Tibial nerve (tissue), 4 donors: ENCODE measurements around the gene CASQ1. TPM values are rescaled to one million over a fixed set of nuclear protein-coding genes. Genes with fewer than 3 reads are reported as not detected.

Experiments used
- DNase-seq, 2 donors: peaks; one replicate each; pipeline ENCODE4 v3.0.0-alpha.2; 2019; ENCODE audit warnings: low spot score in 2 of 2
- H3K27ac ChIP-seq, 4 donors: fragments of 200-600 bp; sonication (generic) in 3 of 4; one replicate each; pipeline ENCODE4 v1.5.1; 2017 to 2019; ENCODE audit warnings: mild to moderate bottlenecking in 1 of 4
- H3K27me3 ChIP-seq, 2 donors: fragments of 200-600 bp; sonication (generic) in 1 of 2; one replicate each; pipeline versions ENCODE4 v1.5.1 to v1.6.0; 2017 to 2019
- H3K36me3 ChIP-seq, 3 donors: fragments of 200-600 bp; sonication (generic); one replicate each; pipeline ENCODE4 v1.5.1; 2018 to 2019
- H3K4me1 ChIP-seq, 4 donors: fragments of 200-600 bp; sonication (generic) in 3 of 4; one replicate each; pipeline ENCODE4 v1.5.1; 2017 to 2019
- H3K4me3 ChIP-seq, 4 donors: fragments of 200-600 bp; sonication (generic) in 3 of 4; one replicate each; pipeline ENCODE4 v1.5.1; 2017 to 2019; ENCODE audit warnings: mild to moderate bottlenecking in 1 of 4, moderate library complexity in 1 of 4
- H3K9me3 ChIP-seq, 4 donors: fragments of 200-600 bp; sonication (generic) in 3 of 4; one replicate each; pipeline ENCODE4 v1.5.1; 2017 to 2019
- EP300 ChIP-seq, 2 donors: sonication (generic); formaldehyde crosslinking; IDR thresholded peaks; one replicate each; pipeline ENCODE4 v1.6.1; 2017; ENCODE audit warnings: antibody characterized with exemption in 2 of 2, mild to moderate bottlenecking in 1 of 2
- POLR2A ChIP-seq, 2 donors: fragments of 450-650 bp; IDR thresholded peaks; one replicate each; pipeline ENCODE4 v1.6.1; 2017; ENCODE audit warnings: antibody characterized with exemption in 2 of 2, mild to moderate bottlenecking in 2 of 2, moderate library complexity in 2 of 2
- total RNA-seq, 4 donors: library from RNA; depleted of rRNA; stranded (reverse); fragments of >200 nt; gene quantifications; one replicate each; pipeline ENCODE4 v1.1.0, GENCODE V29; 2016
- TF ChIP-seq, protein P1 (sequence below), 5 experiments: fragments of 200-600 bp in 3 of 5; fragments of 450-650 bp in 2 of 5; sonication (generic) in 3 of 5; IDR thresholded peaks; one replicate each; pipeline ENCODE4 v1.5.1; 2016 to 2019; ENCODE audit warnings: antibody characterized with exemption in 5 of 5, mild to moderate bottlenecking in 3 of 5, moderate library complexity in 2 of 5

CASQ1 gene
- total RNA-seq, 4 donors from 2014 or later: 0.98 to 1.7 TPM; not detected in 2

DNA sequence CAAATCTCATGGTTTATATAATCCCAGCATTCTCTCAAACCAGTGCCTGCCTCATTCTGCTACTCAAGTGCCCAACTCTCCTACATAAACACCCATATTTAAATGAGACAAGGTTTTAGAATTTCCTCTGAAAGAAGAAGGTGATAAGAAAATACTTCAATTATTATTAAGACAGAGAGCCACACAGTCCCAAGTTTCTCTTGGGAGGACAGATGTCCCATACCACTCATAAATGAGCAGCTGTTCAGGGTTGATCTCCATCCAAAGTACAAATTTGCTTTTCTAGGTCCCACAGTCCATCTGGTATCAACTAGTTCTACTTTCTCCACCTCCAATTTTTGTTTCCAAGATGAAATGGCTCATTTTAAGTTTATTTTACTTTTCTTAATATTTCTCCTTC is 60.6 kb downstream of the CASQ1 start:
- no peaks in the 10 kb centered on the region for H3K27me3 ChIP-seq
- H3K4me3 ChIP-seq: no peak overlapping the region
- no peak for DNase-seq
- peak overlapping the region in 3 of 4 donors; percentile 1 to 61 (median 43) for H3K27ac ChIP-seq
- TF ChIP-seq POLR2A (IDR thresholded peaks at IDR 0.05): no peak
- no peak for TF ChIP-seq EP300 (IDR thresholded peaks at IDR 0.05)
- TF ChIP-seq, protein P1, sequence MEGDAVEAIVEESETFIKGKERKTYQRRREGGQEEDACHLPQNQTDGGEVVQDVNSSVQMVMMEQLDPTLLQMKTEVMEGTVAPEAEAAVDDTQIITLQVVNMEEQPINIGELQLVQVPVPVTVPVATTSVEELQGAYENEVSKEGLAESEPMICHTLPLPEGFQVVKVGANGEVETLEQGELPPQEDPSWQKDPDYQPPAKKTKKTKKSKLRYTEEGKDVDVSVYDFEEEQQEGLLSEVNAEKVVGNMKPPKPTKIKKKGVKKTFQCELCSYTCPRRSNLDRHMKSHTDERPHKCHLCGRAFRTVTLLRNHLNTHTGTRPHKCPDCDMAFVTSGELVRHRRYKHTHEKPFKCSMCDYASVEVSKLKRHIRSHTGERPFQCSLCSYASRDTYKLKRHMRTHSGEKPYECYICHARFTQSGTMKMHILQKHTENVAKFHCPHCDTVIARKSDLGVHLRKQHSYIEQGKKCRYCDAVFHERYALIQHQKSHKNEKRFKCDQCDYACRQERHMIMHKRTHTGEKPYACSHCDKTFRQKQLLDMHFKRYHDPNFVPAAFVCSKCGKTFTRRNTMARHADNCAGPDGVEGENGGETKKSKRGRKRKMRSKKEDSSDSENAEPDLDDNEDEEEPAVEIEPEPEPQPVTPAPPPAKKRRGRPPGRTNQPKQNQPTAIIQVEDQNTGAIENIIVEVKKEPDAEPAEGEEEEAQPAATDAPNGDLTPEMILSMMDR (IDR thresholded peaks at IDR 0.05): no peak
- peaks cover 0 to 38% (median 0%) of the 10 kb centered on the region in 4 donors for H3K4me1 ChIP-seq
- peaks cover 0 to 15% (median 0%) of the 10 kb centered on the region in 3 donors for H3K36me3 ChIP-seq
- no peaks in the 10 kb centered on the region for H3K9me3 ChIP-seq

Other genes with a start within 250 kb of the CASQ1 start
- gene IGSF9, start 245.0 kb upstream of the CASQ1 start, total RNA-seq: under 1 TPM in 2 of 4 donors, not detected in 2; 0.20 to 0.63 TPM
- not detected for gene SLAMF9, start 236.3 kb upstream of the CASQ1 start, total RNA-seq
- gene PIGM, start 158.6 kb upstream of the CASQ1 start, total RNA-seq: 1 to 10 TPM; 3.0 to 7.0 (median 4.3) TPM
- gene KCNJ10, start 120.4 kb upstream of the CASQ1 start, total RNA-seq: 10 to 100 TPM in 1 of 4 donors, 1 to 10 TPM in 3; 6.5 to 13.5 (median 8.8) TPM
- gene KCNJ9, start 109.0 kb upstream of the CASQ1 start, total RNA-seq: under 1 TPM in 1 of 4 donors, not detected in 3; 0.60 TPM
- gene IGSF8, start 92.0 kb upstream of the CASQ1 start, total RNA-seq: 10 to 100 TPM; 42.6 to 73.9 (median 50.7) TPM
- 100 to 1,000 TPM; 173 to 211 (median 201) TPM for gene ATP1A2, start 74.8 kb upstream of the CASQ1 start, total RNA-seq
- 1 to 10 TPM in 3 of 4 donors, under 1 TPM in 1; 0.90 to 5.0 (median 2.1) TPM for gene ATP1A4, start 39.0 kb upstream of the CASQ1 start, total RNA-seq
- 100 to 1,000 TPM; 144 to 154 (median 147) TPM for gene PEA15, start 14.8 kb downstream of the CASQ1 start, total RNA-seq
- gene DCAF8, start 72.0 kb downstream of the CASQ1 start, total RNA-seq: 100 to 1,000 TPM; 126 to 186 (median 172) TPM
- gene PEX19, start 94.6 kb downstream of the CASQ1 start, total RNA-seq: 10 to 100 TPM; 66.6 to 85.9 (median 71.6) TPM
- 100 to 1,000 TPM in 3 of 4 donors, 10 to 100 TPM in 1; 92.2 to 127 (median 112) TPM for gene COPA, start 152.7 kb downstream of the CASQ1 start, total RNA-seq
- gene NCSTN, start 152.8 kb downstream of the CASQ1 start, total RNA-seq: 10 to 100 TPM; 60.6 to 85.5 (median 73.0) TPM
- gene NHLH1, start 176.5 kb downstream of the CASQ1 start, total RNA-seq: not detected
- gene VANGL2, start 210.0 kb downstream of the CASQ1 start, total RNA-seq: 1 to 10 TPM in 3 of 4 donors, under 1 TPM in 1; 0.84 to 2.0 (median 1.4) TPM